GM06990 (cell line): ENCODE measurements around the gene PCGF3.
"Not testable (repeated sequence)": the region's sequence is repeated elsewhere in the genome, so short reads cannot be mapped to it uniquely, and the experiment has no call there.

Experiments
- DNase-seq: peaks from one replicate; pipeline ENCODE4 v3.0.0-alpha.2; 2011; ENCODE audit not compliant: insufficient read length; ENCODE audit errors: extremely low read depth
- H3K27me3 ChIP-seq: replicated peaks from 2 replicates; pipeline ENCODE4 v1.6.0; 2011; ENCODE audit warnings: low read length; ENCODE audit not compliant: control insufficient read depth, insufficient read depth
- H3K36me3 ChIP-seq: 2 replicates; pipeline ENCODE4 v1.5.1; 2011; ENCODE audit warnings: low read length; ENCODE audit not compliant: control insufficient read depth, insufficient read depth
- H3K4me3 ChIP-seq: replicated peaks from 2 replicates; pipeline ENCODE4 v1.5.1; 2011; ENCODE audit warnings: low read depth, mild to moderate bottlenecking, control low read depth, low read length
- CTCF ChIP-seq: IDR thresholded peaks from 2 replicates; pipeline ENCODE4 v1.5.1; 2011; ENCODE audit warnings: low read length, control low read depth, mild to moderate bottlenecking, inconsistent platforms; ENCODE audit not compliant: insufficient read depth, poor library complexity, severe bottlenecking

Gene PCGF3

GRCh38 chr4:772776-773175 is 67.1 kb downstream of the PCGF3 start:
- Histone ChIP-seq H3K27me3 (no peaks in the 10 kb centered on the region), H3K36me3 (peaks cover 35% of the 10 kb centered on the region), H3K4me3 (no peak overlapping the region)
- no peak for DNase-seq
- TF ChIP-seq CTCF: no peak

- H3K36me3 ChIP-seq: peaks cover 36% of the 10 kb centered on the region
- H3K27me3 ChIP-seq: no peaks in the 10 kb centered on the region
- no peak for TF ChIP-seq CTCF
- no peak overlapping the region for H3K4me3 ChIP-seq
- DNase-seq: no peak
Measured at GRCh38 chr4:773214-773613, 67.6 kb downstream of the PCGF3 start.

GRCh38 chr4:774419-775092 is 68.9 kb downstream of the PCGF3 start:
- peaks cover 34% of the 10 kb centered on the region for H3K36me3 ChIP-seq
- H3K27me3 ChIP-seq, H3K4me3 ChIP-seq, DNase-seq: not testable (repeated sequence)

- not testable (repeated sequence) for DNase-seq, H3K27me3 ChIP-seq, H3K4me3 ChIP-seq
- H3K36me3 ChIP-seq: peaks cover 30% of the 10 kb centered on the region
Measured at GRCh38 chr4:775485-775884, 69.9 kb downstream of the PCGF3 start.

GRCh38 chr4:776743-777441 is 71.3 kb downstream of the PCGF3 start:
- Histone ChIP-seq H3K36me3 (peaks cover 26% of the 10 kb centered on the region), H3K27me3 (no peaks in the 10 kb centered on the region), H3K4me3 (no peak overlapping the region)
- no peak for DNase-seq
- TF ChIP-seq CTCF: no peak

- Histone ChIP-seq H3K27me3 (no peaks in the 10 kb centered on the region), H3K36me3 (peaks cover 25% of the 10 kb centered on the region), H3K4me3 (no peak overlapping the region)
- no peak for DNase-seq
- no peak for TF ChIP-seq CTCF
Measured at GRCh38 chr4:777520-778262, 72.1 kb downstream of the PCGF3 start.
